K562 (cell line): ENCODE measurements around the gene APOM. TPM values are rescaled to one million over a fixed set of nuclear protein-coding genes. Genes with fewer than 3 reads are reported as not detected.

Experiments
- BRD9 ChIP-seq: fragments of 450-650 bp; IDR thresholded peaks from 2 replicates; pipeline ENCODE4 v1.6.1; 2018; ENCODE audit warnings: low read depth; ENCODE audit not compliant: partially characterized antibody
- BRF1 ChIP-seq: IDR thresholded peaks from 3 replicates; pipeline ENCODE4 v1.6.1; 2011; ENCODE audit warnings: borderline replicate concordance, mild to moderate bottlenecking; ENCODE audit not compliant: insufficient read length; ENCODE audit errors: extremely low read depth
- CBFB ChIP-seq: sonication (generic); formaldehyde crosslinking; IDR thresholded peaks from 2 replicates; pipeline ENCODE4 v1.4.0; 2020; ENCODE audit warnings: mild to moderate bottlenecking, missing genetic modification reagents
- FOXP4 ChIP-seq: sonication (generic); formaldehyde crosslinking; IDR thresholded peaks from 2 replicates; pipeline ENCODE4 v1.8.0; 2022; ENCODE audit warnings: mild to moderate bottlenecking, missing genetic modification reagents, borderline replicate concordance
- KHSRP ChIP-seq: fragments of 450-650 bp; IDR thresholded peaks from 2 replicates; pipeline ENCODE4 v1.6.1; 2017
- LEF1 ChIP-seq: fragments of 450-650 bp; IDR thresholded peaks from 2 replicates; pipeline ENCODE4 v1.6.1; 2016; ENCODE audit warnings: mild to moderate bottlenecking
- OTX1 ChIP-seq: fragments of 450-650 bp; formaldehyde crosslinking; IDR thresholded peaks from 2 replicates; pipeline ENCODE4 v1.4.0; 2022; ENCODE audit warnings: mild to moderate bottlenecking
- PRPF4 ChIP-seq: fragments of 200-400 bp; formaldehyde crosslinking; IDR thresholded peaks from one replicate; pipeline ENCODE4 v1.6.1; 2017; ENCODE audit warnings: low read length, low read depth, mild to moderate bottlenecking; ENCODE audit not compliant: insufficient read depth, poor library complexity, severe bottlenecking
- SMARCB1 ChIP-seq: IDR thresholded peaks from 2 replicates; pipeline ENCODE4 v1.6.1; 2011; ENCODE audit warnings: improper control_type of control experiment, low read depth; ENCODE audit not compliant: insufficient read length
- TFE3 ChIP-seq: fragments of 450-650 bp; formaldehyde crosslinking; IDR thresholded peaks from 2 replicates; pipeline ENCODE4 v1.4.0; 2020; ENCODE audit warnings: mild to moderate bottlenecking, mixed read lengths
- polyA plus RNA-seq, 8 experiments: library from polyadenylated mRNA; depleted of rRNA in 4 of 8; stranded (reverse) in 5 of 8; unstranded in 3 of 8; fragments of >200 nt; fragmentation: Nextera tagmentation in 2 of 8; fragmentation: Illumina TruSeq in 1 of 8; extraction: Ambion mirVana in 2 of 8; extraction: Trizol in 1 of 8; gene quantifications; 2 replicates each; pipeline versions ENCODE4 v1.2.1 to v1.2.3, GENCODE V29; 2011 to 2014; ENCODE audit warnings: inconsistent platforms in 1 of 8, missing spikeins in 1 of 8
- total RNA-seq, 7 experiments: library from RNA; depleted of rRNA in 6 of 7; stranded (reverse); fragments of >200 nt in 6 of 7; fragmentation: Illumina TruSeq in 2 of 7; extraction: Trizol in 2 of 7; gene quantifications; 2 replicates each; pipeline versions ENCODE4 v1.2.1 to v1.2.3, GENCODE V29; 2011 to 2021; ENCODE audit warnings: low replicate concordance in 1 of 7
- TF ChIP-seq, protein P1 (sequence below): fragments of 450-650 bp; IDR thresholded peaks from 2 replicates; pipeline ENCODE4 v1.6.1; 2018; ENCODE audit warnings: mild to moderate bottlenecking, low read depth; ENCODE audit not compliant: partially characterized antibody
- TF ChIP-seq, protein P2 (sequence below), 2 experiments: fragments of 450-650 bp; formaldehyde crosslinking in 1 of 2; IDR thresholded peaks; 2 replicates each; pipeline versions ENCODE4 v1.4.0 to v1.6.1; 2014 to 2020; ENCODE audit warnings: mild to moderate bottlenecking in 2 of 2, borderline replicate concordance in 1 of 2, low read depth in 1 of 2

The APOM gene
- total and polyA plus RNA-seq, 9 of the 15 experiments (the other 6 are each of a cell fraction or from before 2014, with no cell fraction given): 5.7 to 24.3 (median 10.4) TPM

DNA sequence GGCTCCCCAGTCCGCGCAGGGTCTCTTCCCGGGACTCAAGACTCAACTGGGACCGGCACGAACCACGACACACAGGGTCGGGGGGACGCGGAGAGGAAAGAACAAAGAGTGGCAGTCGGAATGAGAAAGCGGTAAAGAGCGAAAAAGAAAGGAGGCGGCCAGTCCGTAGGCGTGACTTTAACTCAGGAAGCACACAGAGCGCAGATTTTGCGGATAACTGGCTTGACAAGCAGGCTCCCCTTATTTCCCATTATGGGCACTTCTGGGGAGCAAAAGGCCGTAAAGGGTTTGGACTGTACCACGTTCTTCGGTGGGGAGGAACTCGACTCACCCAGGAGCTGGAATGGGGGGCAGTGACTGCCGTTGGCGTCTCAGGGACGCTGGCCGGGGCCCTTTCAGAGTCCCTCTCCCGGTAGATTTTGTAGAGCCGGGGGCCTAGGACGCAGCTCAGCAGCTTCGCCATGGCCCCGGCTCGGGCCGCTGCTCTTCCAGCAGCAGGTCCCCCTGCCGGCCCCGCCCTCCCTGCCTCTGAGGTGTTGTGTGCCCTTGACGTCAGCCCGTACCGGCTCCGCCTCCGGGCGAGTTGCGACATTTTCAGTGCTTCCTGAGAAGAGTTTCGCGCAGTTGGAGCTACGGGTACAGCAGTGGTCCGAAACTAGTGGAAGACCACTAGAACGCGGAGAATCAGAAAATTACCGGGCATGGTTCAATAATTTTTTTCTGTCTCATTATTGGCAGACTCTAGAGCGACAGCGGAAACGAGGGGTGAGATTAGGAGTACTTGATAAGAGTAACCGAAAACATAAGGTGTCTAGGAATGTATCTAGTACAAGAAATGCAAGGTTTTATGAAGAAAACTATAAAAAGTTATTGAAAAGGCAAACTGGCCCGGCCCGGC lies 47.4 kb downstream of the APOM start, which contains the start of gene ABHD16A (continued):
- TF ChIP-seq TFE3 (CRISPR knock-in tag) (no peak), BRF1 (no peak), FOXP4 (CRISPR knock-in tag) (peak; percentile 92), CBFB (CRISPR knock-in tag) (no peak), KHSRP (no peak; the same call in 1 of the 2 replicates), BRD9 (peak; percentile 90), SMARCB1 (peak; percentile 80), PRPF4 (no peak), OTX1 (no peak; the same call in 1 of the 2 replicates), LEF1 (peak; percentile 51; the same call in 1 of the 2 replicates)
- TF ChIP-seq, protein P1, sequence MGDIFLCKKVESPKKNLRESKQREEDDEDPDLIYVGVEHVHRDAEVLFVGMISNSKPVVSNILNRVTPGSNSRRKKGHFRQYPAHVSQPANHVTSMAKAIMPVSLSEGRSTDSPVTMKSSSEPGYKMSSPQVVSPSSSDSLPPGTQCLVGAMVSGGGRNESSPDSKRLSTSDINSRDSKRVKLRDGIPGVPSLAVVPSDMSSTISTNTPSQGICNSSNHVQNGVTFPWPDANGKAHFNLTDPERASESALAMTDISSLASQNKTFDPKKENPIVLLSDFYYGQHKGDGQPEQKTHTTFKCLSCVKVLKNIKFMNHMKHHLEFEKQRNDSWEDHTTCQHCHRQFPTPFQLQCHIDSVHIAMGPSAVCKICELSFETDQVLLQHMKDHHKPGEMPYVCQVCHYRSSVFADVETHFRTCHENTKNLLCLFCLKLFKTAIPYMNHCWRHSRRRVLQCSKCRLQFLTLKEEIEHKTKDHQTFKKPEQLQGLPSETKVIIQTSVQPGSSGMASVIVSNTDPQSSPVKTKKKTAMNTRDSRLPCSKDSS: no peak
- TF ChIP-seq, protein P2, sequence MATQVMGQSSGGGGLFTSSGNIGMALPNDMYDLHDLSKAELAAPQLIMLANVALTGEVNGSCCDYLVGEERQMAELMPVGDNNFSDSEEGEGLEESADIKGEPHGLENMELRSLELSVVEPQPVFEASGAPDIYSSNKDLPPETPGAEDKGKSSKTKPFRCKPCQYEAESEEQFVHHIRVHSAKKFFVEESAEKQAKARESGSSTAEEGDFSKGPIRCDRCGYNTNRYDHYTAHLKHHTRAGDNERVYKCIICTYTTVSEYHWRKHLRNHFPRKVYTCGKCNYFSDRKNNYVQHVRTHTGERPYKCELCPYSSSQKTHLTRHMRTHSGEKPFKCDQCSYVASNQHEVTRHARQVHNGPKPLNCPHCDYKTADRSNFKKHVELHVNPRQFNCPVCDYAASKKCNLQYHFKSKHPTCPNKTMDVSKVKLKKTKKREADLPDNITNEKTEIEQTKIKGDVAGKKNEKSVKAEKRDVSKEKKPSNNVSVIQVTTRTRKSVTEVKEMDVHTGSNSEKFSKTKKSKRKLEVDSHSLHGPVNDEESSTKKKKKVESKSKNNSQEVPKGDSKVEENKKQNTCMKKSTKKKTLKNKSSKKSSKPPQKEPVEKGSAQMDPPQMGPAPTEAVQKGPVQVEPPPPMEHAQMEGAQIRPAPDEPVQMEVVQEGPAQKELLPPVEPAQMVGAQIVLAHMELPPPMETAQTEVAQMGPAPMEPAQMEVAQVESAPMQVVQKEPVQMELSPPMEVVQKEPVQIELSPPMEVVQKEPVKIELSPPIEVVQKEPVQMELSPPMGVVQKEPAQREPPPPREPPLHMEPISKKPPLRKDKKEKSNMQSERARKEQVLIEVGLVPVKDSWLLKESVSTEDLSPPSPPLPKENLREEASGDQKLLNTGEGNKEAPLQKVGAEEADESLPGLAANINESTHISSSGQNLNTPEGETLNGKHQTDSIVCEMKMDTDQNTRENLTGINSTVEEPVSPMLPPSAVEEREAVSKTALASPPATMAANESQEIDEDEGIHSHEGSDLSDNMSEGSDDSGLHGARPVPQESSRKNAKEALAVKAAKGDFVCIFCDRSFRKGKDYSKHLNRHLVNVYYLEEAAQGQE (IDR thresholded peaks at IDR 0.05; ENCODE audit: borderline replicate concordance): 0 out of 2 replicates have a peak, but pooled peaks have one; percentile 26
- TF ChIP-seq, protein P2 (CRISPR knock-in tag; IDR thresholded peaks at IDR 0.05; ENCODE audit: low read depth): peak; percentile 77; the same call in 1 of the 2 replicates
